ENCODE results near the gene KCNMA1.

DNA sequence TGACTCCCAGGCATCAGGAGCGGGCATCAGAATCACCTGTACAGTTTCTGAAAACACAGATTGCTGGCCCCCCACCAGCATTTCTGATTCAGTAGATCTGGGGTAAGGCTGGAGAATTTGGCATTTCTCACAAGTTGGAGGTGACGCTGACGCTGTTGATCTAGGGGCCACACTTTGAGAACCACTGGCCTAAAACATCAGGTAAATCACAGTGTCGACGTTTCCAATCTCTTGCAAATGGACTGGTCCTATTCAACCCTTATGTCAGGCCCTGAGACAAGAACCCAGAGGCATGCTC, 564.0 kb downstream of the KCNMA1 start:
- TF ChIP-seq, protein P1, sequence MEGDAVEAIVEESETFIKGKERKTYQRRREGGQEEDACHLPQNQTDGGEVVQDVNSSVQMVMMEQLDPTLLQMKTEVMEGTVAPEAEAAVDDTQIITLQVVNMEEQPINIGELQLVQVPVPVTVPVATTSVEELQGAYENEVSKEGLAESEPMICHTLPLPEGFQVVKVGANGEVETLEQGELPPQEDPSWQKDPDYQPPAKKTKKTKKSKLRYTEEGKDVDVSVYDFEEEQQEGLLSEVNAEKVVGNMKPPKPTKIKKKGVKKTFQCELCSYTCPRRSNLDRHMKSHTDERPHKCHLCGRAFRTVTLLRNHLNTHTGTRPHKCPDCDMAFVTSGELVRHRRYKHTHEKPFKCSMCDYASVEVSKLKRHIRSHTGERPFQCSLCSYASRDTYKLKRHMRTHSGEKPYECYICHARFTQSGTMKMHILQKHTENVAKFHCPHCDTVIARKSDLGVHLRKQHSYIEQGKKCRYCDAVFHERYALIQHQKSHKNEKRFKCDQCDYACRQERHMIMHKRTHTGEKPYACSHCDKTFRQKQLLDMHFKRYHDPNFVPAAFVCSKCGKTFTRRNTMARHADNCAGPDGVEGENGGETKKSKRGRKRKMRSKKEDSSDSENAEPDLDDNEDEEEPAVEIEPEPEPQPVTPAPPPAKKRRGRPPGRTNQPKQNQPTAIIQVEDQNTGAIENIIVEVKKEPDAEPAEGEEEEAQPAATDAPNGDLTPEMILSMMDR (IDR thresholded peaks at IDR 0.05) = no peak
- TF ChIP-seq POLR2AphosphoS5 (IDR thresholded peaks at IDR 0.05; ENCODE audit: insufficient read depth in 1 of 2, low read depth in 1 of 2) (no peak), POLR2A (IDR thresholded peaks at IDR 0.05) (no peak)

All from vagina (tissue), 2 donors.